SK-N-SH (cell line): ENCODE results near the gene NANOS1. TPM values are rescaled to one million over a fixed set of nuclear protein-coding genes. Genes with fewer than 3 reads are reported as not detected.

Experiments used
- CTCF ChIA-PET: fragments of 300-600, 350-600 bp; formaldehyde crosslinking; extraction: SDS; loops from one replicate; lab custom pipeline; 2021; lab: Yijun Ruan, JAX
- POLR2A ChIA-PET: fragments of 350-600 bp; sonication (Branson Sonifier 250); formaldehyde crosslinking; extraction: SDS; loops from one replicate; lab custom pipeline; 2020; ENCODE audit warnings: antibody characterized with exemption, inconsistent platforms; lab: Yijun Ruan, JAX
- DNase-seq: peaks from one replicate; pipeline ENCODE4 v3.0.0; 2012
- H2AFZ ChIP-seq: fragments of 200-600 bp; sonication (generic); 2 replicates; pipeline ENCODE4 v1.8.1; 2016; ENCODE audit warnings: antibody characterized with exemption, mild to moderate bottlenecking, low read depth
- H3F3A ChIP-seq: fragments of 200-600 bp; sonication (generic); replicated peaks from 2 replicates; pipeline ENCODE3; 2016; ENCODE audit warnings: antibody characterized with exemption, mild to moderate bottlenecking; ENCODE audit not compliant: insufficient read depth
- H3K27ac ChIP-seq, 2 experiments: fragments of 200-500 bp in 1 of 2; fragments of 200-600 bp in 1 of 2; sonication (Bioruptor generic) in 1 of 2; sonication (generic), shearing (Covaris generic) in 1 of 2; 2 replicates each; pipeline versions ENCODE4 v1.5.1 to v1.6.1; 2014 to 2016; ENCODE audit warnings: low read depth in 2 of 2, inconsistent platforms in 1 of 2, low read length in 1 of 2, mild to moderate bottlenecking in 1 of 2, mixed read lengths in 1 of 2
- H3K27me3 ChIP-seq: fragments of 200-600 bp; sonication (generic), shearing (Covaris generic); 2 replicates; pipeline ENCODE4 v1.6.1; 2016; ENCODE audit warnings: mixed run types; ENCODE audit not compliant: insufficient read depth
- H3K36me3 ChIP-seq, 2 experiments: fragments of 200-500 bp in 1 of 2; fragments of 200-600 bp in 1 of 2; sonication (Bioruptor generic) in 1 of 2; sonication (generic) in 1 of 2; replicated peaks in 1 of 2; 2 replicates each; pipeline versions ENCODE3 to v1.5.1; 2014 to 2016; ENCODE audit warnings: low read length in 1 of 2, mild to moderate bottlenecking in 1 of 2; ENCODE audit not compliant: insufficient read depth in 2 of 2, control insufficient read depth in 1 of 2
- H3K4me1 ChIP-seq, 2 experiments: fragments of 200-500 bp in 1 of 2; fragments of 200-600 bp in 1 of 2; sonication (Bioruptor generic) in 1 of 2; sonication (generic), shearing (Covaris generic) in 1 of 2; 2 replicates each; pipeline versions ENCODE4 v1.5.1 to v1.6.1; 2014 to 2016; ENCODE audit warnings: low read depth in 1 of 2, low read length in 1 of 2, mixed run types in 1 of 2; ENCODE audit not compliant: insufficient read depth in 2 of 2, control insufficient read depth in 1 of 2
- H3K4me2 ChIP-seq: fragments of 200-600 bp; sonication (generic), shearing (Covaris generic); 2 replicates; pipeline ENCODE4 v1.6.1; 2017; ENCODE audit warnings: mixed run types
- H3K4me3 ChIP-seq, 2 experiments: fragments of 200-500 bp in 1 of 2; fragments of 200-600 bp in 1 of 2; sonication (Bioruptor generic) in 1 of 2; sonication (generic), shearing (Covaris generic) in 1 of 2; 2 replicates each; pipeline versions ENCODE4 v1.5.1 to v1.8.1; 2014 to 2016; ENCODE audit warnings: low read depth in 2 of 2, inconsistent platforms in 1 of 2, low read length in 1 of 2, mild to moderate bottlenecking in 1 of 2, mixed read lengths in 1 of 2, moderate library complexity in 1 of 2
- H3K79me2 ChIP-seq: fragments of 200-600 bp; sonication (generic); 2 replicates; pipeline ENCODE4 v1.8.1; 2017; ENCODE audit warnings: mild to moderate bottlenecking; ENCODE audit not compliant: insufficient read depth
- H3K9ac ChIP-seq: fragments of 200-600 bp; sonication (generic); 2 replicates; pipeline ENCODE4 v1.6.1; 2017; ENCODE audit warnings: mixed run types
- H3K9me2 ChIP-seq: fragments of 200-600 bp; sonication (generic); 2 replicates; pipeline ENCODE4 v1.6.1; 2017; ENCODE audit warnings: mixed run types
- H3K9me3 ChIP-seq: fragments of 200-600 bp; sonication (generic); 2 replicates; pipeline ENCODE4 v1.6.1; 2017; ENCODE audit warnings: mixed run types, mild to moderate bottlenecking, moderate library complexity
- H4K20me1 ChIP-seq: fragments of 200-600 bp; sonication (generic); 2 replicates; pipeline ENCODE4 v1.6.1; 2017; ENCODE audit warnings: mild to moderate bottlenecking, mixed run types; ENCODE audit not compliant: insufficient read depth
- EP300 ChIP-seq, 2 experiments: IDR thresholded peaks; 2 replicates each; pipeline versions ENCODE4 v1.4.0 to v1.6.1; 2012; ENCODE audit warnings: borderline replicate concordance in 1 of 2, low read depth in 1 of 2, low read length in 1 of 2
- FOSL2 ChIP-seq: IDR thresholded peaks from 2 replicates; pipeline ENCODE4 v1.4.0; 2012; ENCODE audit warnings: low read depth, mild to moderate bottlenecking, moderate library complexity, borderline replicate concordance
- FOXJ3 ChIP-seq: sonication (generic); formaldehyde crosslinking; IDR thresholded peaks from 2 replicates; pipeline ENCODE4 v1.5.1; 2020; ENCODE audit warnings: mild to moderate bottlenecking, missing genetic modification reagents
- MXI1 ChIP-seq: IDR thresholded peaks from 2 replicates; pipeline ENCODE4 v1.6.1; 2012; ENCODE audit warnings: mild to moderate bottlenecking, low read depth, low read length, improper control_type of control experiment
- NFIC ChIP-seq: IDR thresholded peaks from 2 replicates; pipeline ENCODE4 v1.4.0; 2012; ENCODE audit warnings: borderline replicate concordance
- POLR2AphosphoS5 ChIP-seq: IDR thresholded peaks from 2 replicates; pipeline ENCODE4 v1.6.1; 2012; ENCODE audit warnings: low read depth, low read length
- TAF1 ChIP-seq: IDR thresholded peaks from 2 replicates; pipeline ENCODE4 v1.6.1; 2012; ENCODE audit warnings: low read depth, mild to moderate bottlenecking, low read length, moderate library complexity, borderline replicate concordance
- TCF12 ChIP-seq: IDR thresholded peaks from 2 replicates; pipeline ENCODE4 v1.4.0; 2012
- WGBS: methylation state at CpG from one replicate; pipeline ENCODE4 v1.1.6; 2017; ENCODE audit warnings: low lambda C conversion rate; 5-methylcytosine and 5-hydroxymethylcytosine counted together
- polyA plus RNA-seq, 3 experiments: library from polyadenylated mRNA; depleted of rRNA; stranded (reverse); fragments of >200 nt; gene quantifications; 2 replicates each; pipeline ENCODE4 v1.2.3, GENCODE V29; 2012
- TF ChIP-seq, protein P1 (sequence below): IDR thresholded peaks from 2 replicates; pipeline ENCODE4 v1.6.1; 2012; ENCODE audit warnings: mild to moderate bottlenecking, low read depth, low read length, moderate library complexity
- TF ChIP-seq, protein P2 (sequence below): IDR thresholded peaks from 2 replicates; pipeline ENCODE4 v1.4.0; 2012; ENCODE audit warnings: low read depth, borderline replicate concordance
- TF ChIP-seq, protein P3 (sequence below): IDR thresholded peaks from 2 replicates; pipeline ENCODE4; 2012
- TF ChIP-seq, protein P4 (sequence below): IDR thresholded peaks from 2 replicates; pipeline ENCODE4 v1.4.0; 2012; ENCODE audit warnings: low read depth, borderline replicate concordance
- TF ChIP-seq, protein P5 (sequence below): fragments of 150-350 bp; IDR thresholded peaks from 2 replicates; pipeline ENCODE4 v1.6.1; 2016; ENCODE audit warnings: mild to moderate bottlenecking, low read depth, low read length
- TF ChIP-seq, protein P6 (sequence below): fragments of 150-350 bp; IDR thresholded peaks from 2 replicates; pipeline ENCODE4 v1.6.1; 2017; ENCODE audit warnings: antibody characterized with exemption, low read length, low read depth, borderline replicate concordance

Gene NANOS1
- polyA plus RNA-seq, 1 of the 3 experiments (the other 2 are of a cell fraction) = 0.81 TPM

DNA sequence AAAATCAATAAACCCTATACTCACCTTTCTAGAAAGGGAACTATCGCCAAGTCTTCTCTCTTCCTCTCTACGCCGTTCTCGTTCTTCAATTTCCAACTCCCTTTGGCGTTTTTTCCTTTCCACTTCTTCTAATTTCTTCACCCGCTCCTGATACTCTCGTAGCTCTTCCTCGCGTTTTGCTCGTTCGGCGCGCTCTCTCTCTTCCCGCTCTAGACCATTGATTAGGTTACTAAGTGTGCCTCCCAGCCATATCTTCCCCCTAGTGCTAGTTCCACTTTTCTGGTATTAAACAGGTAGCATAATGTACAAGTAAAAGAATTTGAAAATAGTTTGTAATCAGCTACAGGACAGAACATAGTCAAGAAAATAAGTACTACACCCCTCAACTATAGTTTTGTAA lies 20.3 kb downstream of the NANOS1 start (continued):
- TF ChIP-seq, protein P1, sequence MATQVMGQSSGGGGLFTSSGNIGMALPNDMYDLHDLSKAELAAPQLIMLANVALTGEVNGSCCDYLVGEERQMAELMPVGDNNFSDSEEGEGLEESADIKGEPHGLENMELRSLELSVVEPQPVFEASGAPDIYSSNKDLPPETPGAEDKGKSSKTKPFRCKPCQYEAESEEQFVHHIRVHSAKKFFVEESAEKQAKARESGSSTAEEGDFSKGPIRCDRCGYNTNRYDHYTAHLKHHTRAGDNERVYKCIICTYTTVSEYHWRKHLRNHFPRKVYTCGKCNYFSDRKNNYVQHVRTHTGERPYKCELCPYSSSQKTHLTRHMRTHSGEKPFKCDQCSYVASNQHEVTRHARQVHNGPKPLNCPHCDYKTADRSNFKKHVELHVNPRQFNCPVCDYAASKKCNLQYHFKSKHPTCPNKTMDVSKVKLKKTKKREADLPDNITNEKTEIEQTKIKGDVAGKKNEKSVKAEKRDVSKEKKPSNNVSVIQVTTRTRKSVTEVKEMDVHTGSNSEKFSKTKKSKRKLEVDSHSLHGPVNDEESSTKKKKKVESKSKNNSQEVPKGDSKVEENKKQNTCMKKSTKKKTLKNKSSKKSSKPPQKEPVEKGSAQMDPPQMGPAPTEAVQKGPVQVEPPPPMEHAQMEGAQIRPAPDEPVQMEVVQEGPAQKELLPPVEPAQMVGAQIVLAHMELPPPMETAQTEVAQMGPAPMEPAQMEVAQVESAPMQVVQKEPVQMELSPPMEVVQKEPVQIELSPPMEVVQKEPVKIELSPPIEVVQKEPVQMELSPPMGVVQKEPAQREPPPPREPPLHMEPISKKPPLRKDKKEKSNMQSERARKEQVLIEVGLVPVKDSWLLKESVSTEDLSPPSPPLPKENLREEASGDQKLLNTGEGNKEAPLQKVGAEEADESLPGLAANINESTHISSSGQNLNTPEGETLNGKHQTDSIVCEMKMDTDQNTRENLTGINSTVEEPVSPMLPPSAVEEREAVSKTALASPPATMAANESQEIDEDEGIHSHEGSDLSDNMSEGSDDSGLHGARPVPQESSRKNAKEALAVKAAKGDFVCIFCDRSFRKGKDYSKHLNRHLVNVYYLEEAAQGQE = no peak
- TF ChIP-seq TCF12 = no peak
- TF ChIP-seq NFIC = no peak
- TF ChIP-seq POLR2AphosphoS5 = no peak
- TF ChIP-seq, protein P2, sequence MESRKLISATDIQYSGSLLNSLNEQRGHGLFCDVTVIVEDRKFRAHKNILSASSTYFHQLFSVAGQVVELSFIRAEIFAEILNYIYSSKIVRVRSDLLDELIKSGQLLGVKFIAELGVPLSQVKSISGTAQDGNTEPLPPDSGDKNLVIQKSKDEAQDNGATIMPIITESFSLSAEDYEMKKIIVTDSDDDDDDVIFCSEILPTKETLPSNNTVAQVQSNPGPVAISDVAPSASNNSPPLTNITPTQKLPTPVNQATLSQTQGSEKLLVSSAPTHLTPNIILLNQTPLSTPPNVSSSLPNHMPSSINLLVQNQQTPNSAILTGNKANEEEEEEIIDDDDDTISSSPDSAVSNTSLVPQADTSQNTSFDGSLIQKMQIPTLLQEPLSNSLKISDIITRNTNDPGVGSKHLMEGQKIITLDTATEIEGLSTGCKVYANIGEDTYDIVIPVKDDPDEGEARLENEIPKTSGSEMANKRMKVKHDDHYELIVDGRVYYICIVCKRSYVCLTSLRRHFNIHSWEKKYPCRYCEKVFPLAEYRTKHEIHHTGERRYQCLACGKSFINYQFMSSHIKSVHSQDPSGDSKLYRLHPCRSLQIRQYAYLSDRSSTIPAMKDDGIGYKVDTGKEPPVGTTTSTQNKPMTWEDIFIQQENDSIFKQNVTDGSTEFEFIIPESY = no peak
- no peak for TF ChIP-seq FOSL2
- TF ChIP-seq, protein P3, sequence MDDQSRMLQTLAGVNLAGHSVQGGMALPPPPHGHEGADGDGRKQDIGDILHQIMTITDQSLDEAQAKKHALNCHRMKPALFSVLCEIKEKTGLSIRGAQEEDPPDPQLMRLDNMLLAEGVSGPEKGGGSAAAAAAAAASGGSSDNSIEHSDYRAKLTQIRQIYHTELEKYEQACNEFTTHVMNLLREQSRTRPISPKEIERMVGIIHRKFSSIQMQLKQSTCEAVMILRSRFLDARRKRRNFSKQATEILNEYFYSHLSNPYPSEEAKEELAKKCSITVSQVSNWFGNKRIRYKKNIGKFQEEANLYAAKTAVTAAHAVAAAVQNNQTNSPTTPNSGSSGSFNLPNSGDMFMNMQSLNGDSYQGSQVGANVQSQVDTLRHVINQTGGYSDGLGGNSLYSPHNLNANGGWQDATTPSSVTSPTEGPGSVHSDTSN = no peak
- TF ChIP-seq, protein P4, sequence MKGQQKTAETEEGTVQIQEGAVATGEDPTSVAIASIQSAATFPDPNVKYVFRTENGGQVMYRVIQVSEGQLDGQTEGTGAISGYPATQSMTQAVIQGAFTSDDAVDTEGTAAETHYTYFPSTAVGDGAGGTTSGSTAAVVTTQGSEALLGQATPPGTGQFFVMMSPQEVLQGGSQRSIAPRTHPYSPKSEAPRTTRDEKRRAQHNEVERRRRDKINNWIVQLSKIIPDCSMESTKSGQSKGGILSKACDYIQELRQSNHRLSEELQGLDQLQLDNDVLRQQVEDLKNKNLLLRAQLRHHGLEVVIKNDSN = no peak
- TF ChIP-seq, protein P5, sequence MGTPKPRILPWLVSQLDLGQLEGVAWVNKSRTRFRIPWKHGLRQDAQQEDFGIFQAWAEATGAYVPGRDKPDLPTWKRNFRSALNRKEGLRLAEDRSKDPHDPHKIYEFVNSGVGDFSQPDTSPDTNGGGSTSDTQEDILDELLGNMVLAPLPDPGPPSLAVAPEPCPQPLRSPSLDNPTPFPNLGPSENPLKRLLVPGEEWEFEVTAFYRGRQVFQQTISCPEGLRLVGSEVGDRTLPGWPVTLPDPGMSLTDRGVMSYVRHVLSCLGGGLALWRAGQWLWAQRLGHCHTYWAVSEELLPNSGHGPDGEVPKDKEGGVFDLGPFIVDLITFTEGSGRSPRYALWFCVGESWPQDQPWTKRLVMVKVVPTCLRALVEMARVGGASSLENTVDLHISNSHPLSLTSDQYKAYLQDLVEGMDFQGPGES = no peak
- no peak for TF ChIP-seq TAF1

DNA sequence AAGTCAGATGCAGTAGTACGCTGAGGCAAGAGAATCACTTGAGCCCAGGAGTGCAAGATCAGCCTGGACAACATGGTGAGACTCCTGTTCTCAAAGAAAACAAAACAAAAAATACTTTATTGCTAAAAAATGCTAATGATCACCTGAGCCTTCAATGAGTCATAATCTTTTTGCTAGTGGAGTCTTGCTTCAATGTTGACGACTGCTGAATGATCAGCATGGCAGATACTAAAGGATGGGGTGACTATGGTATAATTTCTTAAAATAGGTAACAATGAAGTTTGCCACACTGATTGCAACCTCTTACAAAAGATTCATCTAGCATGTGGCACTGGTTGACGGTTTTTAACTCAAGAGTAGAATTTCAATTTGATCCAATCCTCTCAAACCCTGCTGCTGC lies 22.3 kb downstream of the NANOS1 start:
- Histone ChIP-seq H3F3A (peaks cover 17% of the 10 kb centered on the region), H3K9me3 (no peaks in the 10 kb centered on the region), H3K27ac (no peak overlapping the region), H3K79me2 (peaks cover 88% of the 10 kb centered on the region), H3K9ac (no peak overlapping the region), H3K9me2 (no peaks in the 10 kb centered on the region), H3K36me3 (peaks cover 79 to 89% of the 10 kb centered on the region in 2 experiments), H3K27me3 (no peaks in the 10 kb centered on the region), H3K4me3 (no peak overlapping the region), H3K4me2 (no peak overlapping the region), H4K20me1 (peaks cover 36% of the 10 kb centered on the region), H3K4me1 (no peaks in the 10 kb centered on the region), H2AFZ (no peak overlapping the region)
- POLR2A ChIA-PET = no interaction called here
- WGBS = 91% methylated on average over 3 of the region's 3 CpGs
- no peak for TF ChIP-seq FOXJ3 (CRISPR knock-in tag)
- TF ChIP-seq TCF12 = no peak
- TF ChIP-seq, protein P6, sequence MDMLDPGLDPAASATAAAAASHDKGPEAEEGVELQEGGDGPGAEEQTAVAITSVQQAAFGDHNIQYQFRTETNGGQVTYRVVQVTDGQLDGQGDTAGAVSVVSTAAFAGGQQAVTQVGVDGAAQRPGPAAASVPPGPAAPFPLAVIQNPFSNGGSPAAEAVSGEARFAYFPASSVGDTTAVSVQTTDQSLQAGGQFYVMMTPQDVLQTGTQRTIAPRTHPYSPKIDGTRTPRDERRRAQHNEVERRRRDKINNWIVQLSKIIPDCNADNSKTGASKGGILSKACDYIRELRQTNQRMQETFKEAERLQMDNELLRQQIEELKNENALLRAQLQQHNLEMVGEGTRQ = no peak
- no peak for TF ChIP-seq MXI1
- no peak for TF ChIP-seq EP300 (IDR thresholded peaks at IDR 0.05; ENCODE audit: borderline replicate concordance in 1 of 2, low read depth in 1 of 2, low read length in 1 of 2)
- no peak for DNase-seq
- CTCF ChIA-PET = no interaction called here
